Activated T-helper 17 cell treated with anti-CD3 and anti-CD28 coated beads, Interleukin-2, amount 50 U/mL, for 72 hours (primary cell): ENCODE results near the gene CFAP100. TPM values are rescaled to one million over a fixed set of nuclear protein-coding genes. Genes with fewer than 3 reads are reported as not detected.

Experiments used
- ATAC-seq: fragments of 150-1000 bp; cut with Tn5 transposase; replicated peaks from 2 replicates; pipeline ENCODE4 v1.10.0; 2021; ENCODE audit warnings: mild to moderate bottlenecking, moderate library complexity
- H3K27ac Mint-ChIP-seq: one replicate; pipeline ENCODE4 v1.8.0; 2022; ENCODE audit warnings: mixed read lengths
- H3K27me3 Mint-ChIP-seq: one replicate; pipeline ENCODE4 v1.8.0; 2022; ENCODE audit warnings: mixed read lengths
- H3K36me3 Mint-ChIP-seq: one replicate; pipeline ENCODE4 v1.8.0; 2022; ENCODE audit warnings: low read depth, mild to moderate bottlenecking, mixed read lengths
- H3K4me1 Mint-ChIP-seq: one replicate; pipeline ENCODE4 v1.8.0; 2022; ENCODE audit warnings: mixed read lengths
- H3K4me3 Mint-ChIP-seq: one replicate; pipeline ENCODE4 v1.8.0; 2022; ENCODE audit warnings: mild to moderate bottlenecking, mixed read lengths
- H3K9me3 Mint-ChIP-seq: one replicate; pipeline ENCODE4 v1.8.0; 2022; ENCODE audit warnings: mixed read lengths
- total RNA-seq, 2 donors: library from RNA; stranded (reverse); gene quantifications; one replicate each; pipeline ENCODE4 v1.2.3, GENCODE V29; 2022

CFAP100 gene
- total RNA-seq, 2 donors from 2014 or later, result not detected

GRCh38 chr3:126481808-126482502, 87.2 kb downstream of the CFAP100 start:
- no peak for ATAC-seq
- H3K4me1 Mint-ChIP-seq, result peaks cover 10% of the 10 kb centered on the region

GRCh38 chr3:126482503-126483255, 88.0 kb downstream of the CFAP100 start:
- no peaks in the 10 kb centered on the region for H3K36me3 Mint-ChIP-seq
- peaks cover 5% of the 10 kb centered on the region for H3K4me1 Mint-ChIP-seq
- no peaks in the 10 kb centered on the region for H3K27me3 Mint-ChIP-seq
- H3K27ac Mint-ChIP-seq, result no peak overlapping the region
- no peak for ATAC-seq
- no peaks in the 10 kb centered on the region for H3K9me3 Mint-ChIP-seq
- H3K4me3 Mint-ChIP-seq, result no peak overlapping the region

More at GRCh38 chr3:126481808-126482502, 87.2 kb downstream of the CFAP100 start:
- H3K27me3 Mint-ChIP-seq, result no peaks in the 10 kb centered on the region
- no peaks in the 10 kb centered on the region for H3K36me3 Mint-ChIP-seq
- H3K9me3 Mint-ChIP-seq, result no peaks in the 10 kb centered on the region
- H3K27ac Mint-ChIP-seq, result no peak overlapping the region
- H3K4me3 Mint-ChIP-seq, result no peak overlapping the region

- ATAC-seq, result no peak
- Mint-ChIP-seq H3K27ac (no peak overlapping the region), H3K9me3 (no peaks in the 10 kb centered on the region), H3K4me3 (no peak overlapping the region), H3K27me3 (no peaks in the 10 kb centered on the region), H3K4me1 (peaks cover 5% of the 10 kb centered on the region), H3K36me3 (no peaks in the 10 kb centered on the region)
Measured at GRCh38 chr3:126483321-126483761, 88.6 kb downstream of the CFAP100 start.

- Mint-ChIP-seq H3K4me3 (no peak overlapping the region), H3K9me3 (no peaks in the 10 kb centered on the region), H3K36me3 (no peaks in the 10 kb centered on the region), H3K4me1 (peaks cover 5% of the 10 kb centered on the region), H3K27me3 (no peaks in the 10 kb centered on the region), H3K27ac (no peak overlapping the region)
- no peak for ATAC-seq
Measured at GRCh38 chr3:126484148-126484547, 89.4 kb downstream of the CFAP100 start.

DNA sequence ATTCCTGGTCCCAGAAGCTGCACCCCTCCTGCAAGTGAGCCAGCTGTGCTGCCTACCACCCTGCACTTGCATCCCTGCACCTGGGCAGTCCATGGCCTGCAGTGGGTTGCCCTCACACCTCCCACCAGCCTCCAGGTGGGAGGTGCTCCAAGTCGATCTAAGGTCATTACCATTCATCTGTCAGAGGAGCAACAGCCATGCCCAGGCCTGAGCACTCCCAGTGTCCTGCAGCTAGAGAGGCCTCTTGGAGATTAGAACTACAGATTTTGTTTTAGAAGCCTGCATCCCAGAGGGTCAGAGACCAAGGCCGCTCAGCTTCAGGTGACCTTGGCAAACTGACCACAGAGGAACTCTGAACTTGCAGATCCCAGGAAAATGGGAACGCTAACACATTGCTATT, 90.0 kb downstream of the CFAP100 start:
- H3K4me3 Mint-ChIP-seq, result no peak overlapping the region
- no peaks in the 10 kb centered on the region for H3K9me3 Mint-ChIP-seq
- no peak for ATAC-seq
- H3K27me3 Mint-ChIP-seq, result no peaks in the 10 kb centered on the region
- peaks cover 5% of the 10 kb centered on the region for H3K4me1 Mint-ChIP-seq
- no peaks in the 10 kb centered on the region for H3K36me3 Mint-ChIP-seq
- no peak overlapping the region for H3K27ac Mint-ChIP-seq

DNA sequence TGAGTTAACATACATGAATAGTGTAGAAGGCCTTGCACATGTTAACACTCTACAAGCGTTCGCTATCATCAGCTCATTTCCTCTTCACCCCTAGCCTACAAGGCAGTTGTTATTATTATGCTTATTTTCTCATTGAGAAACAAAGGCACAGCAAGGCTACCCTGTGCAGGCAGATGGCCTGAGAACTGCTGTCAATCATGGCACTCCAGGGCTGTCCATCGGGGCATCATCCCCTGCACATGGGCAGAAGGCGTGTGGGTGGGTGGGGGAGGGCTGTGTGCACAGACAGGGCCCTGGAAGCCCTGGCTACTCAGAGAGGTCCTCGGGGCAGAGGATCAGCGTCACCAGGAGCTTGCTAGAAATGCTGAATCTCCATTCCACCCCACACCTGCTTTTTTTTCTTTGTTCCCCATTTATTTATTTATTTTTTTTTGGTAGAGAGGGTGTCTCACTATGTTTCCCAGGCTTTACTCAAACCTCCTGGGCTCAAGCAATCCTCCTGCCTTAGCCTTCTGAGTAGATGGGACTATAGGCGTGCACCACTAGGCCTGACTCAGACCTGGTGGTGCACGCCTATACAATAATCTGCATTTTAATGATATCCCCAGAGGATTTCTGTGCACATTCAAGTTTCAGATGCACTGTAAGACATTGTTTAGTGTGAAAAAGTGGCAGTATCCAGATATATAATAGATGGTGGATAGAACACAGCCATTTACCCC, 90.6 kb downstream of the CFAP100 start:
- peaks cover 5% of the 10 kb centered on the region for H3K4me1 Mint-ChIP-seq
- H3K9me3 Mint-ChIP-seq, result no peaks in the 10 kb centered on the region
- no peak overlapping the region for H3K4me3 Mint-ChIP-seq
- H3K27me3 Mint-ChIP-seq, result no peaks in the 10 kb centered on the region
- no peaks in the 10 kb centered on the region for H3K36me3 Mint-ChIP-seq
- H3K27ac Mint-ChIP-seq, result no peak overlapping the region
- ATAC-seq, result no peak

- no peak overlapping the region for H3K27ac Mint-ChIP-seq
- no peaks in the 10 kb centered on the region for H3K9me3 Mint-ChIP-seq
- no peak overlapping the region for H3K4me3 Mint-ChIP-seq
- no peaks in the 10 kb centered on the region for H3K36me3 Mint-ChIP-seq
- no peaks in the 10 kb centered on the region for H3K27me3 Mint-ChIP-seq
- peaks cover 5% of the 10 kb centered on the region for H3K4me1 Mint-ChIP-seq
- ATAC-seq, result no peak
Measured at GRCh38 chr3:126485956-126486355, 91.2 kb downstream of the CFAP100 start.

Other genes starting within 250 kb of the CFAP100 start
- under 1 TPM; 0.24 to 0.26 TPM for gene ALDH1L1, start 214.3 kb upstream of the CFAP100 start, total RNA-seq
- under 1 TPM in 1 of 2 donors, not detected in 1; 0.16 TPM for gene KLF15, start 37.5 kb upstream of the CFAP100 start, total RNA-seq
- gene ZXDC, start 81.0 kb downstream of the CFAP100 start, total RNA-seq, result 10 to 100 TPM; 26.5 to 27.0 TPM
- gene UROC1, start 122.9 kb downstream of the CFAP100 start, total RNA-seq, result not detected
- gene CHST13, start 129.2 kb downstream of the CFAP100 start, total RNA-seq, result not detected
- gene C3orf22, start 164.0 kb downstream of the CFAP100 start, total RNA-seq, result not detected